NCI-H446 (cell line): ENCODE results near the gene G6PD.
"Not testable (repeated sequence)": the region's sequence is repeated elsewhere in the genome, so short reads cannot be mapped to it uniquely, and the experiment has no call there.

ENCODE experiments used
- DNase-seq, 2 experiments: peaks; one replicate each; lab custom pipeline; 2025; lab: John Stamatoyannopoulos, UW

G6PD gene

GRCh38 chrX:154546354-154547244 lies at the start of gene G6PD:
Gene G6PD (minus strand): TSS chrX:154546846. CDS start chrX:154546155, 691 bp downstream.
- DNase-seq: peak; percentile 47 to 73

- no peak for DNase-seq
These were observed 49.1 kb upstream of the G6PD start for GRCh38 chrX:154595559-154596249.

DNA sequence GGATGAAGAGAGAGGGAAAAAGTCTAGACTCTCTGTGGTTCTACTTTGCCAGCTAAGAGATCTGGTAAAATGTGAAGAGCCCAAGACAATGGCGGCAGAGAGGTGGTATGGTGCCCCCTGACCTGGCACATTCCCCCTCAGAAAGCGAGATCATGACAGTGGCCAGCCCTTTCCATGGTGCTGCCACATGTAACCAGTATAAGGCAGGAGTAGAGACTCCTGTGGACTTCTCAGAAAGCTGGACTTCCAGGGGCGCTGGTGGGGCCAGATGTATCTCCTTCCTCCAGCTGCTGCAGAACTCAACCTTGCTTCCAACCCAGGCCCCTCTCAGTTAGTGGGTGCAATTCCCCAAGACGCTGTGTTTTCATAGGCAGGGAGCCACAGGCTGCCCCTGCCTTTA lies 47.8 kb upstream of the G6PD start:
- no peak for DNase-seq

GRCh38 chrX:154593201-154593600 lies 46.6 kb upstream of the G6PD start:
- no peak for DNase-seq

- no peak for DNase-seq
These were observed 45.9 kb upstream of the G6PD start for GRCh38 chrX:154592505-154592904.

- DNase-seq: not testable (repeated sequence)
These were observed 43.8 kb upstream of the G6PD start for GRCh38 chrX:154590415-154590814.

- DNase-seq: not testable (repeated sequence)
These were observed 38.0 kb upstream of the G6PD start, which contains the start of gene CTAG1A for GRCh38 chrX:154584585-154585183. Gene CTAG1A (plus strand): TSS chrX:154585133. CDS start chrX:154585207, 74 bp downstream.

DNA sequence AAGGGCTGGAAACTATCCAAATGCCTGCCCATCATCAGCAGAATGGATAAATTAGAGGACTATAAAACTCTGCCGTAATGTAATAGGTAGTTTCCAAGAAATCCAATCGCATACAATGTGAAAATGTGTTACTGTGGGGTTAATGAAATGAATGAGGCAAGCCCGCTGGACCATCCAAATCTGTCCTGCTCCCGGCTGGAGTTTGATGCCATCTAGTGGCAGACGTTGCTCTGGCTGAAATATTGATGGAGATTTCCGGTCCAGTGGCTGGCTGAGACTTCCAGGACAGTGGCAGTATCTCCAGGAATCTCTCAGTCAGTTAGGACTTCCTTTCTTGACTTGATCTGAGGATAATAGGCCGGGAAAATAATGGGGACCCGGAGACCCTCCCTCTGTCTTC lies 36.3 kb upstream of the G6PD start:
- not testable (repeated sequence) for DNase-seq

DNA sequence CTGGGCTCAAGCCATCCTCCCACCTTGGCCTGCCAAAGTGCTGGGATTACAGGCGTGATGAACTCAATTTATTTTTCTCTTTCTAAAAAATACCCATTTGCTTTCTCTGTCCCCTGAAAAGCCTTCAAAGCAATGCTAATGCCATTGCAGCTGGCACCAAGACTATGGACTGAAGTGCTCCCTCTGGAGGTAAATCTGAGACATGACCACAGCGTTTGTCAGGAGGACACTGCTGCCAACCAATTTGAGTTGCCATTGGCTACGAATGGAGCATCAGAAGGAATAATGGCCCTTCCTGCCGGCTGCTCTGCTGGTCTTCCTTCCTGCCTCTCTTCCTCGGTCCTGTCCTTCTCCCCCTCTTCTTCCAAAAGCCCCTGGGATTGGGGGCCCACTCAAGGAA lies 28.4 kb upstream of the G6PD start:
- DNase-seq: not testable (repeated sequence)

GRCh38 chrX:154573061-154573460 lies 26.4 kb upstream of the G6PD start:
- not testable (repeated sequence) for DNase-seq

DNA sequence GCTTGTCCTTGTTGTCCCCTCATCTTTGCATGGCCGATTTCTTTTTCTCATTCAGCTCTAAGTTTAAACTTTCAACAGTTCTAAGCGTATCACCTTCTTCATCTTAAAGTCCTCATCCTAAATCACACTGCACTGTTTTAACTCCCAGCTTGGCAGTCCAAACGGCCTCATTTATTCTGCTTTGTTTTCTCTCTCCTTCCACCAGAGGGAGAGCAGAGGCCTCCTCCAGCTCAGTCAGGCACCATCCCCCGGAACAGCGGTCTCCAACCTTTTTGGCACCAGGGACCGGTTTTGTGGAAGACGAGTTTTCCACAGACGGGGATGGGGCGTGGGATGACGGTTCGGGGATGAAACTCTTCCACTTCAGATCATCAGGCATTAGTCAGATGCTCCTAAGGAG lies 23.7 kb upstream of the G6PD start:
- not testable (repeated sequence) for DNase-seq

GRCh38 chrX:154562295-154562694 lies 15.6 kb upstream of the G6PD start:
- not testable (repeated sequence) for DNase-seq

GRCh38 chrX:154560326-154560725 lies 13.7 kb upstream of the G6PD start:
- not testable (repeated sequence) for DNase-seq

DNA sequence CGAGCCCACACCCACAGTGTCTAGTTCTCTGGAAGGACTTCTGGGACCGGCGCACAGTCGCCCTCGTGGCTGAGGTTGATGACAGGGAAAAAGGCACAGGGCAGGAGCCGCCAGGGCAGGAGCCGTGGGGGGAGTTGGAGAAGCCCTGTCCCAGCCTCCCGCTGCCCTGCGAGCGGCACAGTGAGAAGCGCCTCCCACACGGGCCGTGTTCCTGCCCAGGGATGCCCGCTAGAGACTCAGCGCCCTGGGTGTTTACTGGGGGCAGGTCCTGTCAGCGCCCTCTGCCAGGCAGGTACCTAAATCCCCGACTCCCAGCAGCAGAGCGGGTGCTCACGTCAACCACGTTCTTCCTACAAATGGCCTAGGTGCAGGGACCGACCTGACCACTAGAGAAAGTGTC lies 12.2 kb upstream of the G6PD start:
- not testable (repeated sequence) for DNase-seq

- DNase-seq: not testable (repeated sequence)
These were observed 11.5 kb upstream of the G6PD start for GRCh38 chrX:154558060-154558690.

DNA sequence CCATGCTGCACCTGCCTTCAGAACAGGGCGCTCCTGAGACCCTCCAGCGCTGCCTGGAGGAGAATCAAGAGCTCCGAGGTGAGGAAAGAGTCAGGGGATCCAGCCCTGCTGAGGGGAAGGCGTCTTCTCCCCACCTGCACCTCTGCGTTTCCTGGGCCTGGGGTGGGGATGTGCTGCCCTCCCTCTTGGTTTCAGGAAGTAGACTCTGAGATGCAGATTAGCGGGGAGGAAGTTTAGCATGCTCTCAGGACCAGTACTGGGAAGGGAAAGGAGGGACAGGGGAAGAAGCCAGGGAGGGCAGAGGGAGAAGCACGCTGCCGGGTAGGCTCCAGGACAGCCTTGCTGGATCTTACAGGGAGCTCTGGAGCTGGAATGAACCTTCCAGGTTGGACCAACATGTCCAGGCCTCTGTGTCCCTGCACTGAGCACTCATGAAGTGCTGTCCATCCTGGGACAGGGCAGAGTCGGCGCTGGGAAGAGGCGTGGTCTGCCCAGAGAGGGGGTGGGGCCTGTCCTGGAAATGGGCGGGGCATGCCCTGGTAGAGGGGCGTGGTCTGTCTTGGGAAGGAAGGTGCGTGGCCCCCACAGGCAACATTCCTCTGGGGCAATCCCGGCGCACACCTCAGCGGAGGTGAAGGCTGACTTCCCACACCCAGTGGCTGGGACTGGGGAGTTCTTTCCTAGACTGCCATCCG lies 5.6 kb upstream of the G6PD start:
- DNase-seq: not testable (repeated sequence)

GRCh38 chrX:154549766-154550165 lies 3.1 kb upstream of the G6PD start:
- no peak for DNase-seq

- DNase-seq: no peak
These were observed 1.3 kb upstream of the G6PD start for GRCh38 chrX:154548028-154548316.

DNA sequence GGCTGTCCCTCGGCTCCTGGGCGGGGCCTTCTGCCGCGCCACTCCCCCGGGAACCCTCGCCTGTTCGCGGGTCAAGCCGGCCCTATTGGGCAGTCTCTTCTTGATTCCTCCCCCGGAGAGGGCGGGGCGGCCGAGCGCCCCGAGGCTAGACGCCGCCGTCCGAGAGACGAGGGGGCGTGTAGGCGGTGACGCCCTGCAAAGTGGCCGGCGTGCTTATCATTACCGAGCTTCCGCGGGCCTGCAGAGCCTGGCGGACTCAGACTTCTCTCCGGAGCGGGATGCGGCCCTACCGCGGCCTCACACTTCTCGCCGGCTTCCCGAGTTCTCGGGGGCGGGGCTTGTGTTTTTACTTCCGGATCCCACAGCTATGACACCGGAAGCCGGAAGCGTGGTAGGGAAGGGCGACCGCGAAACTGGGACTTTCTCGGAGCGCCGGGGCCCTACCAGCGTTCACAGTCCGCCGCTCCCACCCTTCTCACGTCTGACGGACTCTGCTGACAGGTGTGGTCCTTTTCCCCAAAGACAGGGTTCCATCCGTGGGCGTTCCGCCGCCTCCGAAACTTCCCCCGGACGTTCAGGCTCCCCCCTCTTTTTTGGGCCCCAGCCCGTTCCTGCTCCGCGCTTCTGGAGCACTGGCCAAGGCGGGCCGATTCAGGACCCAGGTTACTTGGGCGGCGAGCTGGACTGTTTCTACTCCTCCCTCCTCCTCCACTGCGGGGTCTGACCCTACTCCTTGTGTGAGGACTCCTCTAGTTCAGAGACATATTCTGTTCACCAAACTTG lies 790 bp upstream of the G6PD start, which contains the start of gene IKBKG:
Gene IKBKG, plus strand, starts transcription at position 376 of the 783 bp plus-strand sequence. CDS start 4,383 bp downstream, outside the sequence.
- peak; percentile 80 to 91 for DNase-seq

DNA sequence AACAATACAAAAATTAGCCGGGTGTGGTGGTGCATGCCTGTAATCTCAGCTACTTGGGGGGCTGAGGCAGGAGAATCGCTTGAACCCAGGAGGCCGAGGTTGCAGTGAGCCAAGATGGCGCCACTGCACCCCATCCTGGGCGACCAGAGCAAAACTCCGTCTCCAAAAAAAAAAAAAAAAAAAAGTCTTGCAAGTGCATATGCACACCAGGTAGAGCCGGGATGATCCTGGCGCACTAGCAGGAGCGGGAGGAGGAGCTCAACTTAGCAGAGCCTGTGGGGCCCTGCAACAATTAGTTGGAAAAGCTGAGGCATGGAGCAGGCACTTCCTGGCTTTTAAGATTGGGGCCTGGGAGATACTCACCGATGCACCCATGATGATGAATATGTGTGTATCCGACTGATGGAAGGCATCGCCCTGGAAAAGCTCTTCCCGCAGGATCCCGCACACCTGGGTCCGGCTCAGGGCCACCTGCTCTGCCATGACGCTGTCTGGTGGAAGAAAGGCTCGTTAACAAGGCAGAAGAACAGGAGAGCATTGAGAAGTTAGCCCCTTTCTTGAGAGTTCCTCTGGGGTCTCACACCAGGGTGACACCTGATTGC lies 872 bp downstream of the G6PD start:
- DNase-seq: no peak
